Measurements from ENCODE around the gene CFAP221. TPM values are rescaled to one million over a fixed set of nuclear protein-coding genes. Genes with fewer than 3 reads are reported as not detected.
A peak's percentile ranks its signal among the peaks of the same experiment; 100 is the strongest.

CFAP221 gene
- total and polyA plus RNA-seq, 4 experiments from 2014 or later = not detected

DNA sequence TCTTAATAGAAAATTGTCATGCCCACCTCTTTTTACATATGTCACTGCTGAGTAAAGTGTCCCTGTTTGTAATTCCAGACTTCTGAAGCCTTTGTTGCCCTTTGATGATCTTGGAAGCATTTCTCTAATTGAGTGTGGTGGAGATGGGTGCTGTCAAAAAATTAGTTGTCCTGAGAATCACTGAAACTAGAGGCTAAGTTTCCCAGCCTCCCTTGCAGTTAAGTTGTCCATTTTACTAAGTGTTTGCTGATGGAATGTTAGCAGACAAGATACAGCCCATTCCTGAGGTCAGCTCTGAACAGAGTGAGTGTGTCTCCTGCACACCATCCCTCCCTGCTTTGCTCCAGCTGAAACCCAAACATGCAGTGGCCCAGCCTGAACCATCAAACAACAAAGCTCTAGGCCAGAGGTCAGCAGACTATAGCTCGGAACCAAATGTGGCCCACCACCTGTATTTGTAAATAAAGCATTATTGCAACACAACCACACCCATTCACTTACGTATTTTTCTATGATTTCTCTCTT lies 106.7 kb downstream of the CFAP221 start:
- Histone ChIP-seq H3K36me3 (ENCODE audit: insufficient read depth, low read length) (no peaks in the 10 kb centered on the region), H3K9me3 (ENCODE audit: control insufficient read depth in 1 of 2, low read length in 2 of 2) (peaks cover 0 to 5% of the 10 kb centered on the region in 2 donors), H3K4me3 (ENCODE audit: low read length in 2 of 2) (no peak overlapping the region), H3K4me1 (ENCODE audit: insufficient read depth, low read length) (no peaks in the 10 kb centered on the region), H3K27ac (ENCODE audit: low read depth, low read length) (no peak overlapping the region), H3K27me3 (ENCODE audit: insufficient read depth, low read length) (peaks cover 5% of the 10 kb centered on the region)
- DNase-seq = no peak
- ChIA-PET CTCF (ENCODE audit: partially characterized antibody) (interaction anchor here (1.0 to 3.7 kb wide), 3 partner anchors 9 to 49 kb away, joined by 3 to 39 read pairs (median 4); no protein-coding TSS in a partner anchor), POLR2A (ENCODE audit: partially characterized antibody) (no interaction called here)
- Mint-ChIP-seq H3K4me3 (no peak overlapping the region), H3K27me3 (peaks cover 27 to 31% of the 10 kb centered on the region in 2 donors), H3K27ac (no peak overlapping the region), H3K4me1 (no peaks in the 10 kb centered on the region), H3K9me3 (peaks cover 0 to 16% (median 7%) of the 10 kb centered on the region in 8 donors), H3K36me3 (no peaks in the 10 kb centered on the region)
- intact Hi-C loops (cut with micrococcal nuclease) = no loop called here

DNA sequence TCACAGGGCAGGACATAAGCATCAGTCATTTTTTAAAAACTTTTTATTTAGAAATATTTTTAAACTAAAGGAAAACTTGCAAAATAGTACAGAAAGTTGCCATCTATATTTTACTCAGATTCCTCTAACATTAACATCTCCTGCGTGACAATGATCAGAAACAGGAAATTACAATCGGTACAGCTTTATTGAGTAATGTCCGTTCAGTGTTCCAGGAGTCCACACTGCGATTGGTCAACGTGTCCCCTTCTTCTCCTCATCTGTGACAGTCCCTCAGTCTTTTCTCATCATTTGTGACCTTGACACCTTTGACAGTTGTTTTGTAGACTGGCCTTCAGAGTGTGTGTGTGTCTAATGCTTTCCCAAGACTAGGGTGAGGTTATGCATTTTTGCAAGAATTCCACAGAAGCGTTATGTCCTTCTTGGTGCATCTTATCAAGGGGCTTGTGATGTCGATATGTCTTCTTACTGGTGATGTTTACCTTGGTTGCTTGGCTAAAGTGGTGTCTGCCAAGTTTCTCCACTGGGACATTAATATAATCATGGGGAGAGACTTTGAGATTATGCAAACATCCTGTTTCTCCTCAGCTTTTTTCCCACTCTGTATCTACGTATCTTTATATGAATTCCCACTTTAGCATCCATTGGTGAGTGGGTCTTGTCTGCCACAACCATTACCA lies 113.4 kb downstream of the CFAP221 start:
- H3K9me3 Mint-ChIP-seq = no peaks in the 10 kb centered on the region
- intact Hi-C loops (cut with micrococcal nuclease) = no loop called here
- no peaks in the 10 kb centered on the region for H3K27me3 ChIP-seq (ENCODE audit: insufficient read depth, low read length)
- no peak overlapping the region for H3K4me3 ChIP-seq (ENCODE audit: low read length in 2 of 2)
- H3K27ac ChIP-seq (ENCODE audit: low read depth, low read length) = no peak overlapping the region
- H3K9me3 ChIP-seq (ENCODE audit: control insufficient read depth in 1 of 2, low read length in 2 of 2) = no peaks in the 10 kb centered on the region
- H3K4me1 ChIP-seq (ENCODE audit: insufficient read depth, low read length) = no peaks in the 10 kb centered on the region
- ChIA-PET CTCF (ENCODE audit: partially characterized antibody) (interaction anchor here (1.1 to 7.1 kb wide), 3 partner anchors 15 to 20 kb away, joined by 4 to 56 read pairs (median 6); no protein-coding TSS in a partner anchor), POLR2A (ENCODE audit: partially characterized antibody) (no interaction called here)
- H3K36me3 ChIP-seq (ENCODE audit: insufficient read depth, low read length) = no peaks in the 10 kb centered on the region
- peaks cover 0 to 5% (median under 1%) of the 10 kb centered on the region in 4 donors for H3K4me1 Mint-ChIP-seq
- H3K4me3 Mint-ChIP-seq = no peak overlapping the region
- H3K27ac Mint-ChIP-seq = no peak overlapping the region
- H3K27me3 Mint-ChIP-seq = peaks cover 10 to 12% of the 10 kb centered on the region in 2 donors
- no peak for DNase-seq
- H3K36me3 Mint-ChIP-seq = no peaks in the 10 kb centered on the region

DNA sequence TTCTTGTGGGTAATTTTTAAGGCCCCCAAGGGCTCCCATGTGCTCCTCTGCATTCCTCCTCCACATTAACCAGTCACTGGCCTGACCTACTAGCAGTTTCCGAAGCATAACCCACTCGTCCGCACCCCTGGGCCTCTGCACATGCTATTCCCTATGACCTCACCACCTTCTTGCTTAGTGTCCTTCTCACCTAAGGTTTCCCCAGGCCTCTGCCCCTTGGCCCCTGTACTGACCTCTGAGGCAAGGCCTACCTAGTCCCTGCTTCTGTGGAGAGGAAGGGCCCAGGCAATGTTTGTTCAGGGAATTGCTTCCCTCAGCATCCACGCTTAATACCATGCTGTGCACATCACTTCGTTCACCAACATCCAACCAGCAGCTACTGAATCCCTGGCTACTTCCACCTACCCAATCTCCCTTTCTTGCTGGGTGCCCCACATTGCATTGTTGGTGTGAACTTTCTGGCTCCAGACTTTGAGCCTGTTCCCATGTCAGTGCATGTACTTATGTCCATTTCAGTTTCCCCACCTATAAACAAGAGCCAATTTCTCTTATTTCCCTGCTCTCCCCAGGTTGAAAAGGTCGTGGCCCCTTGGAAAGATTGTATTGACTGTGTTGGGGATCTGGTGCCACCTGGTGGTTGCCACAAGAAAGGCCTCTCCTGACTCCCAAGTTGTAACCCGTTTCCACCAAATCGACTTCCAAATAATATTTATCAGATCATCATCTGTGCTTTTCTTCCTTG lies 115.5 kb downstream of the CFAP221 start:
- peaks cover 10 to 11% of the 10 kb centered on the region in 2 donors for H3K27me3 Mint-ChIP-seq

DNA sequence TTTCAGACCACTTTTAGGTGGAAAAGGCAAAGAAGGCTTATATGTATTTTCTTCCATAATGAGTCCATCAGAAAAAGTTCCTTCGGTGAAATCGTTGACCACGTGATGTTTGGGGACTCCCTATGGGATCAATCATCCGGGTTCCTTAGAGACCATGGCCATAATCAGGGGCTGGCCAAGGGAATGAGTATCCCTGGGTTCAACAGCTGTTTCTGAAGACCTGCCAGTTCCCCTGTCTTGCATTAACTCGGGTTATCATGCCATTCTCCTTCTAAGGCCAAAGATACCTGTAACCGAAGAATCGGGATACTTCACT lies 116.1 kb downstream of the CFAP221 start:
- Histone ChIP-seq H3K4me1 (ENCODE audit: insufficient read depth, low read length) (no peaks in the 10 kb centered on the region), H3K4me3 (ENCODE audit: low read length in 2 of 2) (no peak overlapping the region), H3K9me3 (ENCODE audit: control insufficient read depth in 1 of 2, low read length in 2 of 2) (no peaks in the 10 kb centered on the region), H3K36me3 (ENCODE audit: insufficient read depth, low read length) (no peaks in the 10 kb centered on the region), H3K27me3 (ENCODE audit: insufficient read depth, low read length) (no peaks in the 10 kb centered on the region), H3K27ac (ENCODE audit: low read depth, low read length) (no peak overlapping the region)
- ChIA-PET POLR2A (ENCODE audit: partially characterized antibody) (interaction anchor here (1.0 kb wide), 1 partner anchor 18 kb away, joined by 3 read pairs; the partner anchor contains the start of gene TMEM177), CTCF (ENCODE audit: partially characterized antibody) (interaction anchor here (1.3 to 7.1 kb wide), 8 partner anchors 12 to 642 kb away, joined by 3 to 56 read pairs (median 4); partner anchors contain the start of gene TMEM177)
- H3K27ac Mint-ChIP-seq = no peak overlapping the region
- H3K4me1 Mint-ChIP-seq = peaks cover 0 to 15% (median 3%) of the 10 kb centered on the region in 4 donors
- H3K36me3 Mint-ChIP-seq = no peaks in the 10 kb centered on the region
- intact Hi-C loops (cut with micrococcal nuclease) = loop anchor here (1.0 to 5.0 kb wide), 2 partner anchors 19 to 778 kb away; no protein-coding TSS in a partner anchor
- H3K4me3 Mint-ChIP-seq = no peak overlapping the region
- DNase-seq = no peak
- H3K27me3 Mint-ChIP-seq = peaks cover 9 to 10% of the 10 kb centered on the region in 2 donors
- H3K9me3 Mint-ChIP-seq = peaks cover 0 to 3% (median 0%) of the 10 kb centered on the region in 8 donors

More for the DNA sequence above, 115.5 kb downstream of the CFAP221 start:
- Mint-ChIP-seq H3K9me3 (peaks cover 0 to 3% (median 0%) of the 10 kb centered on the region in 8 donors), H3K4me3 (peak overlapping the region in 1 of 8 donors; percentile 67), H3K27ac (peak overlapping the region in 2 of 7 donors; percentile 1 to 9), H3K36me3 (no peaks in the 10 kb centered on the region), H3K4me1 (peaks cover 0 to 15% (median 3%) of the 10 kb centered on the region in 4 donors)
- ChIA-PET POLR2A (ENCODE audit: partially characterized antibody) (no interaction called here), CTCF (ENCODE audit: partially characterized antibody) (interaction anchor here (1.3 to 7.1 kb wide), 5 partner anchors 13 to 643 kb away, joined by 3 to 56 read pairs (median 6); partner anchors contain the start of gene TMEM177)
- Histone ChIP-seq H3K4me1 (ENCODE audit: insufficient read depth, low read length) (no peaks in the 10 kb centered on the region), H3K9me3 (ENCODE audit: control insufficient read depth in 1 of 2, low read length in 2 of 2) (no peaks in the 10 kb centered on the region), H3K27ac (ENCODE audit: low read depth, low read length) (no peak overlapping the region), H3K36me3 (ENCODE audit: insufficient read depth, low read length) (no peaks in the 10 kb centered on the region), H3K4me3 (ENCODE audit: low read length in 2 of 2) (no peak overlapping the region), H3K27me3 (ENCODE audit: insufficient read depth, low read length) (no peaks in the 10 kb centered on the region)
- intact Hi-C loops (cut with micrococcal nuclease) = loop anchor here (1.0 to 5.0 kb wide), 2 partner anchors 18 to 777 kb away; no protein-coding TSS in a partner anchor
- peak in 4 of 5 donors; percentile 20 to 36 (median 24) for DNase-seq

DNA sequence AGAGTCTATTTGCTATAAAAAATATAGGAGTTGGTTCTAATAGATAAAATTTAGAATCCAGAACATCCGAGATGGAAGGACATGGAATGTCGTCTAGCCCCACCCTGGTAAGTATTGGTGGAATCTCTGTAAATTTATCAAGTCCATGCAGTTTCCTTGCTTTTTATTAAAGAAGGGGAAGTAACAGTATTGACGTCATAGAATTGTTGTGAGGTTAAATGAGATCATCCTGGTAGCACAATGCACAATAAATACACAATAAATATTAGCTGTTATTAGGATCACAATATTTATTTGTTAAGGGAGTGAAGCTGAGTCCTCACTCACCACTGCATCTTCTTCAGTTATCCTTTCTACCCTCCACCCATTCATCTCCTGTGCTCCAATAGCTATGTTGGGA lies 118.0 kb downstream of the CFAP221 start:
- H3K4me1 Mint-ChIP-seq = peaks cover 0 to 18% (median 3%) of the 10 kb centered on the region in 4 donors
- H3K4me3 Mint-ChIP-seq = no peak overlapping the region
- no peaks in the 10 kb centered on the region for H3K36me3 Mint-ChIP-seq
- Histone ChIP-seq H3K27me3 (ENCODE audit: insufficient read depth, low read length) (no peaks in the 10 kb centered on the region), H3K4me3 (ENCODE audit: low read length in 2 of 2) (no peak overlapping the region), H3K9me3 (ENCODE audit: control insufficient read depth in 1 of 2, low read length in 2 of 2) (no peaks in the 10 kb centered on the region), H3K4me1 (ENCODE audit: insufficient read depth, low read length) (no peaks in the 10 kb centered on the region), H3K27ac (ENCODE audit: low read depth, low read length) (no peak overlapping the region), H3K36me3 (ENCODE audit: insufficient read depth, low read length) (no peaks in the 10 kb centered on the region)
- H3K9me3 Mint-ChIP-seq = peaks cover 0 to 3% (median 0%) of the 10 kb centered on the region in 8 donors
- CTCF ChIA-PET (ENCODE audit: partially characterized antibody) = interaction anchor here (0.6 to 7.1 kb wide), 3 partner anchors 16 to 176 kb away, joined by 4 to 56 read pairs (median 8); partner anchors contain the start of gene TMEM177
- peaks cover 5 to 9% of the 10 kb centered on the region in 2 donors for H3K27me3 Mint-ChIP-seq
- intact Hi-C loops (cut with micrococcal nuclease) = loop anchor here (5.0 kb wide), 1 partner anchor 780 kb away; no protein-coding TSS in a partner anchor
- POLR2A ChIA-PET (ENCODE audit: partially characterized antibody) = no interaction called here
- DNase-seq = no peak
- H3K27ac Mint-ChIP-seq = no peak overlapping the region

DNA sequence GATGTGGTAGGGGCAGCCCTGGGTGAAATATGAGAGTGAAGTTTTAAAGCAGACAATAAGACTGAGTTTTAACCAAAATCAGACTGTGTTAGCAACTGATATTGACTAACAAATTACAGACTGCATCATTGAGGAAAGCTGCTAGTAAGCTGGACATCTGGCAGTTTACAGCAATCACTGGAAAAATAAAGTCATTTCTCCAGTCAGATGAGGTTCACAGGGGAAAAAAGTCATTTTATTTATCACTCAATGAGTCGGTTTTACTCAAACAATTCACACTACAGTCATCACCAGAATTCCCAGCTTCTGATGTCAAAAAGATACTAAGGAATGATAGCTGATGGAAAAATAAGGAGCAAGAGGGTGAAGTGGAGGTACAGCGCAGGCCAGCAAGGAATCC lies 124.3 kb downstream of the CFAP221 start:
- ChIA-PET CTCF (ENCODE audit: partially characterized antibody) (no interaction called here), POLR2A (ENCODE audit: partially characterized antibody) (no interaction called here)
- Histone ChIP-seq H3K4me3 (ENCODE audit: low read length in 2 of 2) (no peak overlapping the region), H3K36me3 (ENCODE audit: insufficient read depth, low read length) (no peaks in the 10 kb centered on the region), H3K27ac (ENCODE audit: low read depth, low read length) (no peak overlapping the region), H3K27me3 (ENCODE audit: insufficient read depth, low read length) (no peaks in the 10 kb centered on the region), H3K4me1 (ENCODE audit: insufficient read depth, low read length) (no peaks in the 10 kb centered on the region), H3K9me3 (ENCODE audit: control insufficient read depth in 1 of 2, low read length in 2 of 2) (no peaks in the 10 kb centered on the region)
- Mint-ChIP-seq H3K27me3 (peaks cover 5% of the 10 kb centered on the region in 2 donors), H3K9me3 (peaks cover 0 to 3% (median 0%) of the 10 kb centered on the region in 8 donors), H3K4me3 (no peak overlapping the region), H3K36me3 (no peaks in the 10 kb centered on the region), H3K4me1 (peaks cover 0 to 11% (median 3%) of the 10 kb centered on the region in 4 donors), H3K27ac (peak overlapping the region in 1 of 7 donors; percentile 11)
- DNase-seq = no peak
- intact Hi-C loops (cut with micrococcal nuclease) = no loop called here

DNA sequence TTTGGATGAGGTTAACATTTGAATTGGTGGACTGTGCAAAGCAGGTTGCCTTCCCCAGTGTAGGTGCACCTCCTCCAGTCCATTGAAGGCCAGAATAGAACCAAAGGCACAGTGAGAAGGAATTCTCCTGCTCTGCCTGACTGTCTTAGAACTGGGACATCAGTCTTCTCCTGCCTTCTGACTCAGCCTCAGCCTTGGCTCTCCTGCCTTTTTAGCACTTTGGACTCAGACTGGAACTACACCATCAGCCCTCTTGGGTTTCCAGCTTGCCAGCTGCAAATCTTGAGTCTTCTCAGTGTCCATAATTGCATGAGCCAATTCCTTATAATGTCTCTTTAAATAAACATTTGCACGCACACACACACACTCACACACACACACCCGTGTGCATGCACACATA lies 126.8 kb downstream of the CFAP221 start:
- H3K4me1 ChIP-seq (ENCODE audit: insufficient read depth, low read length) = no peaks in the 10 kb centered on the region
- H3K9me3 ChIP-seq (ENCODE audit: control insufficient read depth in 1 of 2, low read length in 2 of 2) = no peaks in the 10 kb centered on the region
- peaks cover 0 to 1% (median 0%) of the 10 kb centered on the region in 8 donors for H3K9me3 Mint-ChIP-seq
- CTCF ChIA-PET (ENCODE audit: partially characterized antibody) = interaction anchor here (2.7 kb wide), 1 partner anchor 10 kb away, joined by 8 read pairs; no protein-coding TSS in a partner anchor
- no peak overlapping the region for H3K4me3 ChIP-seq (ENCODE audit: low read length in 2 of 2)
- POLR2A ChIA-PET (ENCODE audit: partially characterized antibody) = no interaction called here
- H3K27me3 ChIP-seq (ENCODE audit: insufficient read depth, low read length) = no peaks in the 10 kb centered on the region
- no peaks in the 10 kb centered on the region for H3K36me3 Mint-ChIP-seq
- no peak overlapping the region for H3K4me3 Mint-ChIP-seq
- peaks cover 0 to 7% (median 3%) of the 10 kb centered on the region in 4 donors for H3K4me1 Mint-ChIP-seq
- H3K27ac ChIP-seq (ENCODE audit: low read depth, low read length) = no peak overlapping the region
- DNase-seq = no peak
- no peaks in the 10 kb centered on the region for H3K27me3 Mint-ChIP-seq
- intact Hi-C loops (cut with micrococcal nuclease) = no loop called here
- no peaks in the 10 kb centered on the region for H3K36me3 ChIP-seq (ENCODE audit: insufficient read depth, low read length)
- no peak overlapping the region for H3K27ac Mint-ChIP-seq
